Stimulated activated CD4-positive, alpha-beta T cell treated with anti-CD3 and anti-CD28 coated beads, Interleukin-2, amount 100 ng/mL, for 4 hours (primary cell): ENCODE results near the gene SH2D7.

Source experiments
- DNase-seq: peaks from one replicate; pipeline ENCODE4 v3.0.0-alpha.2; 2020; ENCODE audit warnings: low read depth

Gene SH2D7

DNA sequence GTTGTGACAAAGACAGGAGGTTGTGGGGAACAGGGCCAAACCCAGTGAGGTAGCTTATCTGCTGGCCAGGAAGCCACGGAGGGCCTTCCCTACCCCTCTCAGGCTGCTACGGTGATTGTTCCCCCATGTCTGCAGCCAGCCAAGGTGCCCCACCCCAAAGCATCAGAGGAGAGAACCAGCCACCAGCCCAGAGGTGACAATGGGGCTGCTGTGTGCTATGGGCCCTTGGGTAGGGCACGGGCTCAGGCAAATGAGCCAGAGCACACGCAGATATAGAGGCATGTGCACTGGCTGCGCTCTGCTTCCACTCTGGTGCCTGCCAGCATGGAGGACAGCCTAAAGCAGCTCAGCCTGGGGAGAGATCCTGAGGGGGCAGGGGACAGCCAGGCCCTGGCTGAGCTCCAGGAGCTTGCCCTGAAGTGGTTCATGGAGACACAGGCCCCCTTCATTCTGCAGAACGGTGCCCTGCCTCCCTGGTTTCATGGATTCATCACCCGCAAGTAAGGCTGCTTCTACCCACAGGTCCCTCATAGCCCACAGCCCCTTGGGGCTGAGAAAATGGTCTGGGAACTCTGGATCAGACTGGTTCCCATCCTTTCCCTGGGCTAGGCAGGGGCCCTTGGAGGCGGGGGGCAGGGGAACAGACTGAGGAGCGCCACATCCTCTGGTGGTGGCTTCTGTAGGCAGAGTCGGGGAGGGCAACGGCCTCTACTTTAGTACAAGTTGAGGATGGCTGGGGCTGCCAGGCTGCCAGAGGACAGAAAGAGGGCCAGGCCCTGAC lies at the start of gene SH2D7:
Gene SH2D7, plus strand, starts transcription at position 301 of the 781 bp plus-strand sequence. Its CDS starts 24 bp downstream, at position 325.
- no peak for DNase-seq

DNA sequence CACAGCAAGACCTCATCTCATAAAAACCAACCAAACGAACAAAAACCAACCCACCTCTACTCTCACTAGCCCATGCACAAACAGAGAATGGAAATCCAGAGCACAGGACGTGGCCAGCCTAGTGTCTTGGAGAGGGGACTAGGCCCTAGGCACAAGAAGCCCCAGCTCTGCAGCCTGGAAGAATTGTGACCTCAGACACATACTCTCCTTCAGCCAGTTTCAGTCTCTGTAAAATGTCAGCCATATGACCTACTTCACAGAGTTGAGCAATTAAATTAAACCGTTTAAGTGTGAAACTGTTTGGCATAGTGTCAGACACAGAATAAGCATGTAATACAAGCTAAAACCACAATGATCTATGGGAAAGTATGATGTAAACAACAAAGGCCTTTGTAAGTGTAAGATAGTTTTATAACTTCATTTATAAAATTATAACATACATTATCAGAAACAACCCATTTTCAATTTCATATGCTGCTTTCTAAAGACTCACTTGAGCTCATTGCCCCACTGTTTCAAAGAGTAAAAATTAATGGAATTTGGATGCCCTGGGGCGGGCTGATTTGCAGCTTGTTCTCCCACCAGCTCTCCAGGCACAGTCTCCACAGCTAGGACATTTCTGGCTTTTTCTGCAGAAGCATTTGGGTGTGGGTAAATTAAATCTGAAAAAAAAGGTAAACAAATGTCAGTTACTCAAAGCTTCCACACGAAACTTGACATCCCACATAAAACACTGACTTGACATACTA lies 47.8 kb upstream of the SH2D7 start:
- DNase-seq: no peak

DNA sequence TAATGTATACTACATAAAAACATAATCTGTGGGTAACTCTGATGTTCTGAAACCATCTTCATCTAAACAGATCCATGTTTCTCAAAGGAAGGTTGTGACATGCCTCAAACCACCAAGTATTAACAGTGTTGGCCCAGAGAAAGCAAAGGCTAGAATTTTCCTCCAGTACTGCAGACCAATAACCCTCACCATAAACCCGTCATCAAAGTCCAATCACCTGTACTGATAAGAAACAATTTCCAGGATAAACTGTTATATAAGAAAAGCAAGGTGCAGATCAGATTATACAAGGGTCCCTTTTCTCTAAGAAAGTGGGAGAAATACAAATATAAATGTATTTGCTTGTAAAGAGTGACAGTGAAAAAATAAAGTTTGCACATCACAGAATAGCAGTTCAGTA lies 47.2 kb upstream of the SH2D7 start:
- no peak for DNase-seq

DNA sequence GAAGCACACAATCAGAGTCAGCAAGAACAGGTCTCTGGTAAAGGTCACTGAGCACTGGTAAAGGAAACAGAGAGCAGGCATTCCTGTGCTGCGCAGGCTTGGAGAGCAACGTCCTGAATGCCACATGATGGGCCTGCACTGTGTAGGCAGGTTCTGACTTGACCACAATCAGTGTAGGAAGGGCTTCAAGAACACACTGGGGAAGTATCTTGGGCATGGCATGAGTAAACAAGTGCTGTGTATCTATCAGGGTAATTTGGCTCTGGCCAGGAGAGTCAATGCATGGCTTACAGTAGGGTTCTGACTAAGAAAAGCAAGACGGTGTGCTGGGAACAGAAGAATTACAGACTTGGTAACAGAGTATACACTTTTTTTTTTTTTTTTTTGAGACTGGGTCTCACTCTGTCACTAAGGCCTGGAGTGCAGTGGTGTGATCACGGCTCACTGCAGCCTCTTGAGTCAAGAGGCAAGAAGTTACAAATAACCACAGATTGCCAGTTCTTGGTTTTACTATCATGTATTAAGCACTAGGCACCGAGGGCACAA lies 45.5 kb upstream of the SH2D7 start:
- no peak for DNase-seq

DNA sequence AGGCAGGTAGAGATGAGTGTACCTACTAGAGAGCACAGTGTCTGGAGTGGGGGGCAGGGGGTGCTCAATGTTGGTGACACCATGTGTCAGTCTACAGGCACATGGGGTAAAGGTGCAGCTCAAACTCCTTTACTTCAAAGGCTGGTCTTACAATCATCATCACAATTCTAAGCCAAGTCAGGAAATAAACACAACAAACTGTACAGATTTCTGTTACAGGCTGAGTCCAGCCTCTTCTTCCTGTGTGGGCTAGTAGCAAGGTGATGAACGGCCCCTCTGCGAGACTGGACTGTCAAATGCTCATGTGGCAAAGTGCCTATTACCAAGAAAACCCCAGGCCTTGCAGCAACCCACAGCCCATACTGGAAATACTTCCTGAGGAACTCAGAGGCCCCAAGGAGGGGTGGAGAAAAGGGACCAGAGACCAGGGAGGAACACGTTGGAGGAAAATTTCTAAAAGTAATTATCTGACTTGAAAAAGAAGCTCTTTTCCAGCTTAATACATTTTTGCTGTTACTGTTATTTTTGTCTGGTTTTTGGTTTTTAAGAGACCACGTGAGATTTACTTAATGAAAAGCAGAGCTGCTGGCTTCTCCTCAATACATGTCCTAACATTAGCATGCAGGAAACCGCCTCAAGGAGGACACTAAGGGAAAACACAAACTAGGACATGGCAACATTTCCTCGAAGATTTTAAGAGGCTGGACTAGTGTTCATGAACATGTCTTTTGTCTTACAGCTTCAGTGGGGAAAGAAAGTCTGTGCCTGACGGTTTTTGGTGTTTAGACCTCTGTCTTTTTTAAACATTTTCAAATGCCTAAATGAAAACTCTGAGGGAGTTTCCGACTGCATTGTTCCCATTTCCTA lies 44.4 kb upstream of the SH2D7 start:
- no peak for DNase-seq

DNA sequence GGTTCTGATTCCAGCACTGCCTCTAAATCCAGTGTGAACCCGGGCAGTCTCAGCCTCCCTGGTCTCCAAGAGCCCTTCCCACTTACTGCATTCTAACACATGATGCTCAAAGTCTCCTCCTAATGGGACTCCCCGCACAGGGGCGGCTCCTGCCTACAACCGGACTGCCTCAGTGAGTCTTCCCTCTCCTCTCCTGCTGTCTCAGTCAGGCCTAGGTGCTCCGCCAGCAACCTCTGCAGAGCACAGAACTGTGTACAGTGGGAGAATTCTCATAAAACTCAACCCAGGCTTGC lies 43.8 kb upstream of the SH2D7 start:
- DNase-seq: no peak

DNA sequence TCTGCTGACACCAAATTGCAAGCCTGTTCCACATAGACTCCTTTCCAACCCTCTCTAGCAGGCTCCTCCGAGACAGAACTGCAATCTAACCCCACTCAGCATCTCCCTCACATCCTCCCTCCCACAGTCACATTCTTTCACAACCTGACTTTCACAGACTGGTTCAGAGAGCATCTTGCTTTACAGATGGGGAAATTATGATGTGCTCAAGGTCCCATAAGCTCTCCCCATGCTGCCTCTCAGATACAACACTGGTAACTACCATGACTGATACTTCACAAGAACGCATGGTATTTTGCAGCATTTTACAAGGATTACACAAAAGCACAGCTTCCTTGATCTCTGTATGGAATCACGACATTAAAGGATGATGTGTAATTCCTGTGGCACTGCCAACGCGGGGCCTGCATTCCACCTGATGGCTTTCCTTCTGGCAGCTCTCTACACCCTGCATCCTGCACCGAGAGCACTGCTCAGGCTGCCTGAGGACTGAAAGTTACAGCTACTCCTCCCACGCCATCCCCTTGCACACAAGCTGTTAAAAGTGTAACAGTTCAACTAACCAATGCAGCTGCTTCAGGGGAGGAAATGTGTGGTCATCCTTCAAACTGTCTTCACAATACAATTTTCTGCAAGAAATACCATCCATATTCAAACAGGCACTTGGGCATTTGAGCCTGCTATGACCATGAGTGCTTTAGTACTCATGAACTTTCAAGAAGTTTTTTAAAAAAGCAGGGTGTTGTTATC lies 42.5 kb upstream of the SH2D7 start:
- DNase-seq: peak; percentile 62

DNA sequence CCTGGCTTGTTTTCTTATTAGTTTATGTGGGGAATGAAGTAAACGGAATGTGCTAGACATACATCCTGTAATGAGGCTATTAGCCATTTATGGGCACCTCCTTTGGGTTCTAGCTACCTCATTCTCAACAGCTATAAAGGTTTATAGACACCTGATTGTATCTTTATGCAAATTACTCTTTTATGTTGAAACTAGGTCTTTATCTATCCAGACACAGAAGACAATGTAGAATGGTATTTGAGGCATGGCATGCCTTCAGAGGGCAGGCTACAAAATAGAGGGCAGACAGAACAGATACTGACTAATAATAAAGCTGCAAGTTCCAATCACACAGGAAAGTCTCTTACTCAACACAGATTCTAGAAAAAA lies 41.9 kb upstream of the SH2D7 start:
- no peak for DNase-seq

DNA sequence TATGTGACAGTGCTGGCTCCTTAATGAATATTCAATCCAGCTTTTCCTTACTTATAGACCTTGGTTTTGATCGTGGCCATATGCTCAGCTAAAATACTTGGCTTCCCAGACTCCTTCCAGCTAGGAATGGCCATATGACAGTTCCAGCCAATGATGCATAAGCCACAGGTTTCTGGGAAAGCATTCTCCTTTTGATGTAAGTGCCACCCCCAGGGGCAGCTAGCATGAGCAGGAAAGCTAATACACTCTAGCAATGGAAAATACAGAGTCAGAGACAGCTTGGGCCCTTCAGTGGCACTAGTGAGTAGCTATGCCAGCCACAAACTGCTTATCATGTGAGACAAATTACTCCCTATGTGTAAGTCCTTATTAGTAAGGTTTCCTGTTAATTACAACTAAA lies 41.5 kb upstream of the SH2D7 start:
- peak; percentile 53 for DNase-seq

DNA sequence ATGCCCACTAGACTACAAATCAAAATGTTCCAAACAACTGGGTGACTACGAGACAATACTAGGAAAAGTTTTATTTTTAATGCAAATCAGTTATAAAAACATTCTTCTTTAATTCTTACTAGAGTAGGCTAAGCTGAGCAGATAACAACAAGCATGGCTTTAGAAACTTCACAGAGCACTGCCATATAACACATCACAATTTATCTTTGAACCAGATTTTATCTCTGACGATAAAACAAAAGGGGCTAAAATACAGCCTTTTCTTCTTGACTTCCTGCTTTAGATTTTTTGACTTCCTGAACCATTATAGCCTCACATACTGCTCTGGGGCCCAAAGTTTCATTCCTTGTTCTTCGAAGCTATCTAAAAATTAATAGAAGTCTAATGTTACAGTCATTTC lies 40.8 kb upstream of the SH2D7 start:
- no peak for DNase-seq

DNA sequence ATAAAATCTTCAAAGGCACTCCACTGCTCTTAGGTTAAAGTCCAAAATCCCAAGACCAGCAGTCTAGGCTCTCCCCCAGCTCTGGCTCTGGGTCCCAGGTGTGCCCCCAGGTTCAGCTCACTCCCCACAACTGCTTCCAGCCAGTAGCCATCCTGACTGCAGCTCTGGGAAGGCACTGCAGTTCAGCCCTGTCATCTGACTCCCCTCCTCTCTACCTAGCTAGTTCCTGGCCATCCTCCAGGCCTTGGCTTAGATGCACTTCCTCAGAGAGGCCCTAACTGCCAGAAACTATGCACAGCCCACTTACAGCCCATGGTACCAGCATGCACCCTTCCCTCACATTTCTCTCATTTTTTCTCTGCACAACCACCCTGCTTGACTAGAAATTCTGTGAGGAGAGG lies 40.4 kb upstream of the SH2D7 start:
- DNase-seq: no peak

DNA sequence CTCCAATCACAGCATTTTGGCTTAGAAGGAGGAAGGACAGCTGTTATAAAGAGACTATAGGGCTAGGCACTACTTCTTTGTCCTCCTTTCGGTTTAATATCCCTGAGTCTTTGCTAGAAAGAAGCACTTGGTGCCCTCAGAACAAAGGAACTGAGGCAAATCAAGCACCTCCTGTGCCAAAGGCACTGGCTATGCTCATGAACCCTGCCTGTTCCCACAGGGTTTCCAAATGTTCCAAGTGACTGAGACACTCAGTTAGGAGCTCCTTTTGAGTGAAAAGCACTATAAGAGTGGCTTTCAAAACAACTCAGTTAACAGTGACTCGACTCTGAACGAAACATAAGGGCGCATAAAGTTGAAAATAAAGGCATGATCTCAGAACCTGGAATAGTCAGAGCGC lies 39.8 kb upstream of the SH2D7 start:
- no peak for DNase-seq

DNA sequence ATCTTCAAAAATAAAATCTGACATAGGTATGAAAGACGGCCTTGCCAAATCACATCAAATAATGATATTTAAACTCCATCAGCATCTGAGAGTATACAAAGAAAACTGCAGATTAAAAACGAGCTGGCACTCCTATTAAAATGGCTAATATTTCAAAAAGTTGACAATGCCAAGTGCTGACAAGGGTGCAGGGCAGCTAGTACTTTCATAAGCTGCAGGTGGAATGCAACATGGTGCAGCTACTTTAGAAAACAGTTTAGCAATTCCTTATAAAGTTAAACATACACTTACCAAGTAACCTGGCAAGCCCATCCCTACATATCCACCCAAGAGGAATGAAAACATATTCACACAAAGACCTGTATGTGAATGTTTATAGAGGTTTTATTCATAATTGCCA lies 37.8 kb upstream of the SH2D7 start:
- no peak for DNase-seq

DNA sequence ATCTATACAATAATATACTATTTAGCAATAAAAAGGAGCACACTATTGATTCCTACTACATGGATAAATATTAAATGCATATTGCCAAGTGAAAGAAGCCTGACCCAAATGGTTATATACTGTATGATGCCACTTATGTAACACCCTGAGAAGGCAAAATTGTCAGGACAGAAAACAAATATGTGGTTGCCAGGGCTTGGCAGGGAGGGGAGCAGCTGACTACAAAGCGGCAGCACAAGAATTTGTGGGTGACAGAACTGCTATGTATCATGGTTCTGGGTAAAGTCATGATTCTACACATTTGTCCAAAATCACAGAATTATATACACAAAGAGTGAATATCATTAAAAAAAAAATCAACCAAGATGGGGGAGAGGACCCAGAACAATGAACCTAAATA lies 37.4 kb upstream of the SH2D7 start:
- DNase-seq: no peak

DNA sequence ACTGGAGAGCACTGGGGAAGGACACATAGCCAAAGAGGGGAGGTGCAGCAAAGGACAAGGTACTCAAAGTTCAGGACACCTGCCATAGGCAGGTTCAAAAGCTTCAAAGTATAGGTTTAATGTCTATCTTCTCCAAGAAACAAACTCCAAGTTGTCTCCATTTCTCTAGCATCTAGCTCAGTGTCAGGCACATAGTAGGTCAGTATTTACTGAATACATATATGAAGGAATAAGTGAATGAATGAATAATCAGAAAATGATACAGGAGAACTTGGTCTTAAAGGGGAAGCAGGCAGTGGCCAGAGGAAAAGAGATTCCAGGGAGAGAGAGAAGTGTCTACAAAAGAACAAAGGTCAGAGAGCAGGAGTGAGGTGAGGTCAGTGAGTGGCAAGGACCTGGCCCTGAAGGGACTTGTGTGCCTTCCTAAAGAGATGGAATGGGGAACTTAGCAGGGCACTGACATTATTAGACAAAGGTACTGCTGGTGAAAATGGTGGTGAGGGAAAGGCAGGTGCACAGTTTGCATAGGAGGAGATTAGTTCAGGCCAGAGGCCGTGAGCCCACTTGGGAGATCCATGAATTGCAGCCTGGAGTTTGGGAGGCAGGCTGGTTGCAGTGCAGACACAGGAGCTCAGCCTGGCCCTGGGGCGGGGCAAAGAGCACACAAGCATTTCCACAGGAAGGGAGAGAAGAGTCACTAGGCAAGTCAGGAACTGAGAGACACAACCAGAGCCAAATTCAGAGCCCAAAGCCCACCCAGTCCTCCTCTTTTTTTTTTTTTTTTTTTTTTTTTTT lies 36.2 kb upstream of the SH2D7 start:
- no peak for DNase-seq

DNA sequence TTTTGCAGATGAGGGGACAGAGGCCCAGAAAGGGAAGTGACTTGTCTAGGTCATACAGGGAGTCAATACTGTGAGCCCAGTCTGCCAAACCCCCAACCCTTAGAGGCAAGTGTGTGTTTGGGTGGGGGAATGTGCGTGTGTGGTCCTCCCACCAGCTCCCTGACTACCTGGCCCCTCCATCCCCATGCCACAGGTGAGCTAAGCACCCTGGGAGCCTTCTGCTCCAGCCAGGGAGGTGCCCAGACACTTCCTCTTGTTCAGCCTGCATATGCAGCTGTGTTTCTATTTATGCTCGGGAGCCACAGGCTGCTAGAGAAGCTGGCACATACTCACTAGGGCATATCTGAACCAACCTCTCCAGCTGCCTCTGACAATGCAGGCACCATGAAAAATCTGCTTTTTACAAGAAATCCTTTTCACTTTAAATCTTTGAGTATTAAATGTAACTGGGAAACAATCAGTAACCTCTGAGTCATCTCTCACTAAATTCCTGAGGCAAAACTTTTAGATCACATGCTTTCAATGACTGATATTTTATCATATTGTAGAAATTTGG lies 35.6 kb upstream of the SH2D7 start:
- DNase-seq: no peak

DNA sequence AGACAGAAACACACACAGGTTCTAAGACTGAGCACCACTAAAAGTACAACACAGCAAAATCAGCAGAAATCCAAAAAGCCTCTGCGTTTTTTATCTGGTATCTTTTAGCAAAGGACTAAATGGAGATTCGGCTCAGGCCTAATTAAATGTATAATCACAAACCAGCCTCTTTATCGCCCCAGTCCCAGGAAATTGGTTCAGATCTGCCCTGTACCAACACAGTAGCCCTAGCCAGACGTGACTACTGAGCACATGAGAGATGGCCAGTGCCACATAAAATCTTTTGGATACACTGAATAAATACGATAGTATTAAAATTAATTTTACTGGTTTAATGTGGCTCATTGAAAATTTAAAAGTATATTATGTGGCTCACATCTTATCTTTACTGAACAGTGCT lies 34.6 kb upstream of the SH2D7 start:
- no peak for DNase-seq

DNA sequence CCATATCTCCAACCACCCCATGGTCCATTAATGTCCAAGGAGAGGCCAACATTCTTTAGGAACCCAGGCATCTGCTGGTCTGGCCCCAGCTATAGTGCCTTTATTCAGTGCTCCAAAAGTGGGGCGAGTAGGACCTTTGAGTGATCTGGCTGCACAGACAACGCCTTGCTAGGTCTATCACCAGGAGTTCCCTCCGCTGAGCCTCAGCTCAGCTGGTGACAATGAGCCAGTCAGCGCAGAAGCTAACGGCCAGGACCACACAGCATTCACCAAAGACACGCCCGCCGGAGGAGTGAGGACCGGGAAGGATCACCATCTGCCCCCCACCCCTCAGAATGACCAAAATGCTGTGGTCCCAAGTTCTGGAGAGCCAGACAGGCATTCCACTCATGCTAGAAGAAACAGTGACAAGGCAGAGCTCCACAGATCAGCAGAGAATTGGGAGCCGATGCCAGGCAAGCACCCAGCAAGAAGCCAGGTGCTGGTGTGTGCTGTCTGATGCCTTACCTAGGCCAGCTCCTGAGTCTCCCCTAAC lies 33.9 kb upstream of the SH2D7 start:
- DNase-seq: no peak

DNA sequence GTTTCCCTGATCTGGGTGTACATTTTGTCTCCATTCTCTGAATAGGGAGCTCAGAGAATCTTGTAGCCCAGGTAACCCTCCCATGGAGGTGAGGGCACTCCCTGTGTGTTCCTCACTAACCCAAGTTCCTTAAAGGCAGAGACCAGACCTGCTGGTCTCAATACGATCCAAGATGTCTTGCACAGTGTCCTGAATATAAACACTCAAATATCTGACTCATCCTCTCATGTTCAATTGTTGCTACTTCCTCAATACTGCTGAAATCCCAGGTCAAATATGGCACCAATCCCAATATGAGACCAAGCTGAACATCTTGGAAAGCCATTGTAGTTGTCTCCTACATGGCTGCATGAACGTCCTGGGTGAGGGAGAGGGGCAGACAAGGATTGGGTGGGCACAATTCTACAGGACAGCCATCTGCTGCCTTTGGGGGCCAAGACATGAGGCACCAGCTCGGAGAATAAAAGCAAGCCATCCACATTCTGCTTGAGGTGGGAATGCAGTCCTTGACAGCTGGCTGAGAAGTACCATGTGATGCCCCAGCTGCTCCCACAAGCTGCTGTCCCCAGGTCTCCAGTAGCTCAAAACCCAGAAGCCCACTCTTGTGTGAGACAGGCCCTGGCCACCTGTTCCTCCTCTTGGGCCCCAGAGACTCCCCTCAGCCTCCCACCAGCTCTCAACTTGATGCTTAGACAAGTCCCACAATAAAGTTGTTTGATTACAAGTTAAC lies 33.1 kb upstream of the SH2D7 start:
- no peak for DNase-seq

DNA sequence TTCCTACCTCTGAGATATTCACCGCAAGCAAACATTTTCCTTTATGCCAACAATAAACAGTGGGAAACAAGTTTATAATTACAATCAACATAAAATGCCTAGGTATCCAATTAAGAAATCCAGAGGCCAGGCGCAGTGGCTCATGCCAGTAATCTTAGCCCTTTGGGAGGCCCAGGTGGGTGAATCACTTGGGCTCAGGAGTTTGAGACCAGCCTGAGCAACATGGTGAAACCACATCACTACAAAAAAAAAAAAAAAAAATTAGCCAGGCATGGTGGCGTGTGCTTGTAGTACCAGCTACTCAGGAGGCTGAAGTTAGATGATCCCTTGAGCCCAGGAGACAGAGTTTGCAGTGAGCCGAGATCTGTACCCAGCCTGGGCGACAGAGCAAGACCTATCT lies 32.1 kb upstream of the SH2D7 start:
- DNase-seq: no peak
